AG04449 (cell line): Measurements from ENCODE around the gene ANKRD66.
A peak's percentile ranks its signal among the peaks of the same experiment; 100 is the strongest.
"Not testable (repeated sequence)": the region's sequence is repeated elsewhere in the genome, so short reads cannot be mapped to it uniquely, and the experiment has no call there.

Experiments
- CTCF ChIA-PET: fragments of 350-600 bp; formaldehyde crosslinking; extraction: SDS; loops from one replicate; lab custom pipeline; 2021; ENCODE audit warnings: antibody characterized with exemption; lab: Yijun Ruan, JAX
- POLR2A ChIA-PET: fragments of 400-600, 350-600 bp; formaldehyde crosslinking; extraction: SDS; loops from one replicate; lab custom pipeline; 2020; ENCODE audit warnings: antibody characterized with exemption, inconsistent platforms; lab: Yijun Ruan, JAX
- DNase-seq: peaks from one replicate; pipeline ENCODE4 v3.0.0-alpha.2; 2010; ENCODE audit warnings: low read depth, low spot score
- H3K4me3 ChIP-seq: 2 replicates; pipeline ENCODE4 v1.5.1; 2011; ENCODE audit warnings: low read depth, mild to moderate bottlenecking, control low read depth, low read length
- TF ChIP-seq, protein P1 (sequence below): IDR thresholded peaks from one replicate; pipeline ENCODE4 v1.5.1; 2011; ENCODE audit warnings: mild to moderate bottlenecking, moderate library complexity, low read length, control low read depth, inconsistent platforms; ENCODE audit not compliant: insufficient read depth; ENCODE audit errors: missing control alignments

ANKRD66 gene

DNA sequence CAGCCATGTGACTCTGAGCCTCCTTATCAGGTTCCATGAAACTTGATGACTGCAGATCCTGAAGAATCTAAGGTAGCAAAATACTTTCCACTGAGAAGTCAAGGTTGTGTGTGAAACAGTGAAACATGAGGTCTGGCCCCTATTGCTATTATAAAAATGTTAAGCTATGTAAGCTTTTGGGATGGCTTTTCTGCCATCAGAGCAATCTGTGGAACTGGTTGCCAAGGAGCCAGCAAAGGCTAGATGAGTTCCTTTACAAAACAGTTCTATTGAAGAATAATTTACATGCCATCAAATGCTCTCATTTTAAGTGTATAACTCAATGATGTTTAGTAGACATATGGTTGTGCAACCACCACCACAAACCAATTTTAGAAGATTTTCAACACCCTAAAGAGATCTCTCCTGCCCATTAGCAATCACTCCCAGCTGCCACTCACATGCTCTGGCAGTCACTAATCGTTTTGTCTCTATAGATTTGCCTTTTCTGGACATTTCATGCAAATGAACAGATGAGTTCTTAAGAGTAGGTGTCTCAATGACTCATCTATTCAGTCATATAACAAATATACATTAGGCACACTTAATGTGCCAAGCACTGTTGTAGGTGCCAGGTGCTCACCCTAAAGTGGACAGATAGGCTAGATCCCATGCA, 26.6 kb downstream of the ANKRD66 start:
- H3K4me3 ChIP-seq: no peak overlapping the region
- CTCF ChIA-PET: no interaction called here
- TF ChIP-seq, protein P1, sequence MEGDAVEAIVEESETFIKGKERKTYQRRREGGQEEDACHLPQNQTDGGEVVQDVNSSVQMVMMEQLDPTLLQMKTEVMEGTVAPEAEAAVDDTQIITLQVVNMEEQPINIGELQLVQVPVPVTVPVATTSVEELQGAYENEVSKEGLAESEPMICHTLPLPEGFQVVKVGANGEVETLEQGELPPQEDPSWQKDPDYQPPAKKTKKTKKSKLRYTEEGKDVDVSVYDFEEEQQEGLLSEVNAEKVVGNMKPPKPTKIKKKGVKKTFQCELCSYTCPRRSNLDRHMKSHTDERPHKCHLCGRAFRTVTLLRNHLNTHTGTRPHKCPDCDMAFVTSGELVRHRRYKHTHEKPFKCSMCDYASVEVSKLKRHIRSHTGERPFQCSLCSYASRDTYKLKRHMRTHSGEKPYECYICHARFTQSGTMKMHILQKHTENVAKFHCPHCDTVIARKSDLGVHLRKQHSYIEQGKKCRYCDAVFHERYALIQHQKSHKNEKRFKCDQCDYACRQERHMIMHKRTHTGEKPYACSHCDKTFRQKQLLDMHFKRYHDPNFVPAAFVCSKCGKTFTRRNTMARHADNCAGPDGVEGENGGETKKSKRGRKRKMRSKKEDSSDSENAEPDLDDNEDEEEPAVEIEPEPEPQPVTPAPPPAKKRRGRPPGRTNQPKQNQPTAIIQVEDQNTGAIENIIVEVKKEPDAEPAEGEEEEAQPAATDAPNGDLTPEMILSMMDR: no peak
- no peak for DNase-seq
- POLR2A ChIA-PET: no interaction called here

DNA sequence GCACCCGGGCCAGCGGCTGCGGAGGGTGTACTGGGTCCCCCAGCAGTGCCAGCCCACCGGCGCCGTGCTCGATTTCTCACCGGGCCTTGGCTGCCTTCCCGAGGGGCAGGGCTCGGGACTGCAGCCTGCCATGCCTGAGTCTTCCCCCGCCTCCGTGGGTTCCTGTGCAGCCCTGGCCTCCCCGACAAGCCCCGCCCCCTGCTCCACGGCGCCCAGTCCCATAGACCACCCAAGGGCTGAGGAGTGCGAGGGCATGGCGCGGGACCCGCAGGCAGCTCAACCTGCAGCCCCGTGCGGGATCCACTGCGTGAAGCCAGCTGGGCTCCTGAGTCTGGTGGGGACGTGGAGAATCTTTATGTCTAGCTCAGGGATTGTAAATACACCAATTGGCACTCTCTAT, 28.0 kb downstream of the ANKRD66 start:
- POLR2A ChIA-PET, DNase-seq, CTCF ChIA-PET, H3K4me3 ChIP-seq: not testable (repeated sequence)

DNA sequence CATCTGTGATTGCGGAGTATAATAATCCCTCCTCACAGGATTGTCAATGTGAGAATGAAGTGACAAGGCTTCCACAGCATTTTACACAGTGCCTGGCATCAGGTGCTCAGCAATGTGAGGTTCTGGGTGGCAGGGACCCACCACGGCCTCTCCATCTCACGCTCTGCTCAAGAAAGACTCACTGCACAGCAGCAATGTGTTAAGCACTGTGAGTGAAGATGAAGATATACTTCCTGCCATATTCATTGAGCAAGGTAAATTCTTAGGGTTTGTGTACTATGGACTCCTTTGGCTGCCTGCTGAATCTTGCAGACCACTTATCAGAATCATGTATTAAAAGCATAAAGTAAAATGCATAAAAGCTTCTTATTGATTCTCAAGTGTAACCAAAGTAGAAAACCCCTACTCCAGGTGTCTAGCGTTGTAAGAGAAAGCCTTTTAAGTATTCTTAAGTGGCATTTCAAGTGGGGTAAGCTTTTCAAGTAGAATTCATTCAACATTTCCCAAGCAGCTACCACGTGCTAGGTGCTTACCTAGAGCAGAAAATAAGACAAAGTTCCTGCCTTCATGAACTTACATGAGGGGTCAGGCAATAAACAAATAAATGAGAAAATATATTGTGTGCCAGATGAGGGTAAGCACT, 29.5 kb downstream of the ANKRD66 start:
- POLR2A ChIA-PET: no interaction called here
- DNase-seq: no peak
- no peak overlapping the region for H3K4me3 ChIP-seq
- CTCF ChIA-PET: no interaction called here
- TF ChIP-seq, protein P1: no peak

DNA sequence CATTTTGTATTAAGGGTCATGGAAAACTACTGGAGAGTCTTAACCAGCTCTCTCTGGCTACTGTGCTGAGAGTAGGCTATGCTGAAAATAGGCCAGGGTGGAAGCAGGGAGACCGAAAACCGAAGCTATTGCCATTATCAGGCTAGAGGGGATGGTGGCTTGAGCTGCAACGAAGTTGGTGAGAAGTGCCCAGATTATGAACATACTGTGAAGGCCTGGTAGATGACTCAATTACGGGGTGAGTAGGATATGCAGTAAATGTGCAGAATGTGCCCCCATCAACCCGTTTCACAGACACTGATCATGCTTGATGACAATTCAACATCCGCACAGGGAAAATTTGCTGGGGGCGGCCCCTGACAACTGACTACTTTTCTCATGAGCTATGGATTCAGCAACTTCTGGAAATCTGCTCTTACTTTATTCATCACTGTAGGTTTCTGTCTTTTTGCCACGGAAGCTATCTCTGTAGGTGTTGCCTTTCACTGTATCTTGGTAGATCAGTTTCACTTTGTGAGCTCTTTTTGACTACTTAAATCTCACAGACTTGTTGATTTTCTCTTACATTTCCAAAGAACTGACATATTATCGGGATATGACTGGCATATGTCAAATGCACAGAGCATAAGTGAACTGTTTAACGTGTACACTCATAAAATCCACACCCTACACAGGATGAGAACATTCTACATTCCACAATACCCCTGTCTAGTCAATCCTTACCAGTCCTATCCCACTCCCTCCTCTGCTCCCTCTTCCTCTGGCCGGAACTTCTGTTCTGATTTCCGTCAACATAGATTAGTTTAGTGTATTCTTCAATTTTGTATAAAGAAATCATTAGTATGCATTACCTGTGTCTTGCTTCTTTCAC, 31.0 kb downstream of the ANKRD66 start:
- TF ChIP-seq, protein P1: no peak
- H3K4me3 ChIP-seq: no peak overlapping the region
- CTCF ChIA-PET: interaction anchor here (1.0 to 1.5 kb wide), 3 partner anchors 9 to 360 kb away, joined by 3 to 5 read pairs (median 3); no protein-coding TSS in a partner anchor
- POLR2A ChIA-PET: no interaction called here
- no peak for DNase-seq

- H3K4me3 ChIP-seq: no peak overlapping the region
- ChIA-PET POLR2A (no interaction called here), CTCF (interaction anchor here (1.3 kb wide), 1 partner anchor 16 kb away, joined by 3 read pairs; no protein-coding TSS in a partner anchor)
- TF ChIP-seq, protein P1: peak; percentile 57
- no peak for DNase-seq
Measured at GRCh38 chr6:46781478-46782378, 35.0 kb downstream of the ANKRD66 start.

GRCh38 chr6:46784535-46784934, 37.8 kb downstream of the ANKRD66 start:
- TF ChIP-seq, protein P1: no peak

More at GRCh38 chr6:46784535-46784934, 37.8 kb downstream of the ANKRD66 start:
- CTCF ChIA-PET: interaction anchor here (1.0 kb wide), 1 partner anchor 17 kb away, joined by 3 read pairs; no protein-coding TSS in a partner anchor
- POLR2A ChIA-PET: no interaction called here
- H3K4me3 ChIP-seq: no peak overlapping the region
- no peak for DNase-seq
